Calu3 (cell line): ENCODE data around the gene CCSER1. TPM values are rescaled to one million over a fixed set of nuclear protein-coding genes. Genes with fewer than 3 reads are reported as not detected.

Experiments
- BruUV-seq: library from RNA; stranded (reverse); fragments of 400-500 nt; replicated peaks from 2 replicates; lab custom pipeline; 2021; lab: Mats Ljungman, UMichigan
- CTCF ChIA-PET: fragments of 300-600 bp; sonication (Branson Sonifier 250); formaldehyde crosslinking; loops from one replicate; lab custom pipeline; 2022; ENCODE audit warnings: antibody characterized with exemption; lab: Charles Lee
- DNase-seq: peaks from one replicate; pipeline ENCODE4 v3.0.0; 2022
- H3K27ac Mint-ChIP-seq: one replicate; pipeline ENCODE4 v1.8.0; 2022; ENCODE audit warnings: mixed read lengths; ENCODE audit not compliant: unreplicated experiment
- H3K27me3 Mint-ChIP-seq: one replicate; pipeline ENCODE4 v1.8.0; 2022; ENCODE audit warnings: mixed read lengths; ENCODE audit not compliant: unreplicated experiment
- H3K36me3 Mint-ChIP-seq: one replicate; pipeline ENCODE4 v1.8.0; 2022; ENCODE audit warnings: mild to moderate bottlenecking, moderate library complexity, mixed read lengths; ENCODE audit not compliant: insufficient read depth, unreplicated experiment
- H3K4me1 Mint-ChIP-seq: one replicate; pipeline ENCODE4 v1.8.0; 2022; ENCODE audit warnings: mild to moderate bottlenecking, low read depth, mixed read lengths; ENCODE audit not compliant: unreplicated experiment
- H3K4me3 Mint-ChIP-seq: one replicate; pipeline ENCODE4 v1.8.0; 2022; ENCODE audit warnings: mild to moderate bottlenecking, low read depth, moderate library complexity, mixed read lengths; ENCODE audit not compliant: unreplicated experiment
- H3K9me3 Mint-ChIP-seq: one replicate; pipeline ENCODE4 v1.8.0; 2022; ENCODE audit warnings: low read depth, mixed read lengths; ENCODE audit not compliant: unreplicated experiment
- CTCF ChIP-seq: fragments of 200-600 bp; IDR thresholded peaks from one replicate; pipeline ENCODE4 v1.8.0; 2022; ENCODE audit warnings: antibody characterized with exemption; ENCODE audit not compliant: unreplicated experiment
- intact Hi-C: fragments of 100-400 bp; cut with micrococcal nuclease; formaldehyde crosslinking; loops from one replicate; pipeline ENCODE4 v1.10.0; 2022; ENCODE audit not compliant: unreplicated experiment
- total RNA-seq: library from RNA; stranded (reverse); gene quantifications from 2 replicates; pipeline ENCODE4 v1.2.3, GENCODE V29; 2022

Gene CCSER1
- total RNA-seq, 1 experiment from 2014 or later, result 6.2 TPM

- no TSS peak for BruUV-seq
- Mint-ChIP-seq H3K27me3 (no peaks in the 10 kb centered on the region), H3K4me1 (peaks cover 22% of the 10 kb centered on the region), H3K4me3 (no peak overlapping the region), H3K36me3 (no peaks in the 10 kb centered on the region), H3K27ac (no peak overlapping the region), H3K9me3 (no peaks in the 10 kb centered on the region)
- CTCF ChIA-PET, result no interaction called here
- no peak for TF ChIP-seq CTCF
- DNase-seq, result no peak
- intact Hi-C loops, result no loop called here
Measured at GRCh38 chr4:90189946-90190345, 62.8 kb downstream of the CCSER1 start.

- Mint-ChIP-seq H3K4me1 (peaks cover 24% of the 10 kb centered on the region), H3K27me3 (no peaks in the 10 kb centered on the region), H3K27ac (no peak overlapping the region), H3K9me3 (no peaks in the 10 kb centered on the region), H3K4me3 (no peak overlapping the region), H3K36me3 (no peaks in the 10 kb centered on the region)
- TF ChIP-seq CTCF, result no peak
- intact Hi-C loops, result no loop called here
- no TSS peak for BruUV-seq
- no peak for DNase-seq
- CTCF ChIA-PET, result no interaction called here
Measured at GRCh38 chr4:90190525-90190924, 63.3 kb downstream of the CCSER1 start.

GRCh38 chr4:90198086-90198847, 71.1 kb downstream of the CCSER1 start:
- peaks cover 29% of the 10 kb centered on the region for H3K4me1 Mint-ChIP-seq
- BruUV-seq, result no TSS peak

GRCh38 chr4:90207887-90208454, 80.8 kb downstream of the CCSER1 start:
- Mint-ChIP-seq H3K4me3 (no peak overlapping the region), H3K9me3 (peaks cover 4% of the 10 kb centered on the region), H3K36me3 (no peaks in the 10 kb centered on the region), H3K27me3 (no peaks in the 10 kb centered on the region), H3K4me1 (peaks cover 7% of the 10 kb centered on the region), H3K27ac (no peak overlapping the region)
- no peak for DNase-seq
- BruUV-seq, result no TSS peak
- CTCF ChIA-PET, result no interaction called here
- TF ChIP-seq CTCF, result no peak
- intact Hi-C loops, result no loop called here

More at GRCh38 chr4:90198086-90198847, 71.1 kb downstream of the CCSER1 start:
- TF ChIP-seq CTCF, result no peak
- intact Hi-C loops, result no loop called here
- Mint-ChIP-seq H3K27me3 (no peaks in the 10 kb centered on the region), H3K27ac (no peak overlapping the region), H3K9me3 (no peaks in the 10 kb centered on the region), H3K36me3 (no peaks in the 10 kb centered on the region), H3K4me3 (no peak overlapping the region)
- CTCF ChIA-PET, result no interaction called here
- no peak for DNase-seq
